ENCODE data around the gene CORO2A. TPM values are rescaled to one million over a fixed set of nuclear protein-coding genes. Genes with fewer than 3 reads are reported as not detected.

CORO2A gene
- total and polyA plus RNA-seq, 2 of the 8 experiments (the other 6 are each of a cell fraction or from before 2014, with no cell fraction given): 13.7 to 27.9 TPM

DNA sequence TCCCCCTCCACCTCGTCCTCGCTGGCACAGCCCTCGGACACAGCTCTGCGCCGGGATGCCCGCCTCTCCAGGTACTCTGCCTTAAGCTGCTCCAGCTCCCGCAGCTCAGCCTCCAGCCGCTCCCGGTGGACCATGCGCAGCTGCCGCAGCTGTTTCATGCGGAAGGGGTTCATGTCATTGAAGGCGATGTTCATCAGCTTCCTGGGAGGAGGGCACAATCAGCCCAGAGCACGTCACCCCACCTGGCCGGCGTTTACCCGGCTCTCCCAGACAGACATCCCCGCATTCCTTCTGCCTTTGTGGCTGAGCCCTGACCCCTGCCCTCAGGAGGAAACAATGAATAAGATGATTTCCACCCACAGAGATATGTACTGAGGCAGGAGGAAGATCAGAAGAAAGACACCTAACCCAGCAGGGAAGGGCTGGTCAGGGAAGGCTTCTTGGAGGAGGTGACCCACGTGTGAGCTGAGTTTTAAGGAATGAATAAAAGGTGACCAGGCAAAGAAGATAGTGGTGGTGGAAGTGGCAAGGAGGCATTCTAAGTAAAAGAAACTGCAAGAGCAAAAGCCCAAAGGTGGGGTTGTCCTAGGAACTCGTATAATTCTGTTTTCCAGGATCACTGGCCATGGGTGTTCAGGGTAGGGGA, 7.1 kb upstream of the CORO2A start (continued):
- TF ChIP-seq CHD7 (IDR thresholded peaks at IDR 0.05; ENCODE audit: insufficient replicate concordance, low read length): no peak
- no peak for TF ChIP-seq SRF (IDR thresholded peaks at IDR 0.05; ENCODE audit: low read depth, low read length)
- no peak for TF ChIP-seq USF2 (IDR thresholded peaks at IDR 0.05; ENCODE audit: low read length)
- no peak for TF ChIP-seq TBP (IDR thresholded peaks at IDR 0.05; ENCODE audit: low read depth, low read length)
- TF ChIP-seq BCL11A (IDR thresholded peaks at IDR 0.05; ENCODE audit: low read depth in 2 of 2, low read length in 2 of 2): no peak
